ENCODE data around the gene DHRS13. TPM values are rescaled to one million over a fixed set of nuclear protein-coding genes. Genes with fewer than 3 reads are reported as not detected.
"Not testable (repeated sequence)": the region's sequence is repeated elsewhere in the genome, so short reads cannot be mapped to it uniquely, and the experiment has no call there.

DHRS13 gene
- total and polyA plus RNA-seq, 5 experiments from 2014 or later: 17.1 to 47.3 (median 22.8) TPM

DNA sequence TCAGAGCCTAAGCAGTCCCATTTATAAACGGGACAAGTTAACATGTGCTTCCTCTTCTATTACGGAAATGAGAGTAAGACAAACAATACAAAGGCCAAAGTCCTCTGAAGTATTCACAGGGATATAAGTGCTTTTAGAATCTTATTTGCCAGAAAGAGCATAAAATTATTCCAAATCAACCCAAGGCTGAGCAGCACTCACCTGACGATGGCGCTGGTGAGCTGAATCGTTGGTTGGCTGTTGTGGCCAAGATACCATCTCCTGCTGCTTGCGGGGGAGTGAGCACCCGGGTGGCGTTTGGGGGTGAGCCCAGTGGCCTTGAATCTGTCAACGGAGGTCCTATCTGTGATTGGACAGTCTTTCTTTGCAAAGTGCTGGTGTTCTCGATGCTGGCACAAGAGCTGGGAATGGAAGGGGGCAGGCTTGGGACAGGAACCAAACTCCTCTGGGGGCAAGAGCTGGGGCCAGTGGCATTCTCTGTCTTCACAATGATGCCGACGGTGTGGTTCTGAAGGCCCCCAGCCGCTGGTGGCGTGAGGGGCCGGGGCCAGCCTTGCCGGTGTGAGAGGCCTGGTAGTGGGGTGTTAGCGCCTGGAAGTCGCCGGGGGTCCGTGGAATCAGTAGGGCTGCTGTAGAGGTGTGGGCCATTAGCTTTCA lies 9.5 kb upstream of the DHRS13 start:
- peak overlapping the region in 2 of 10 donors; percentile 19 to 29 for H3K4me3 Mint-ChIP-seq
- peaks cover 5 to 95% (median 18%) of the 10 kb centered on the region in 3 donors for H3K36me3 Mint-ChIP-seq
- POLR2A ChIA-PET: interaction anchor here (0.9 to 1.8 kb wide), 3 partner anchors 14 to 193 kb away, joined by 3 to 5 read pairs (median 3); partner anchors contain the start of gene RPL23A
- peaks cover 0 to 9% (median 4%) of the 10 kb centered on the region in 4 donors for H3K4me1 Mint-ChIP-seq
- DNase-seq (peak in 1 of 10 donors; percentile 12), ATAC-seq (no peak)
- H3K27ac Mint-ChIP-seq: peak overlapping the region in 6 of 10 donors; percentile 36 to 79 (median 51)
- H3K9me3 Mint-ChIP-seq: no peaks in the 10 kb centered on the region
- H3K27me3 Mint-ChIP-seq: no peaks in the 10 kb centered on the region

DNA sequence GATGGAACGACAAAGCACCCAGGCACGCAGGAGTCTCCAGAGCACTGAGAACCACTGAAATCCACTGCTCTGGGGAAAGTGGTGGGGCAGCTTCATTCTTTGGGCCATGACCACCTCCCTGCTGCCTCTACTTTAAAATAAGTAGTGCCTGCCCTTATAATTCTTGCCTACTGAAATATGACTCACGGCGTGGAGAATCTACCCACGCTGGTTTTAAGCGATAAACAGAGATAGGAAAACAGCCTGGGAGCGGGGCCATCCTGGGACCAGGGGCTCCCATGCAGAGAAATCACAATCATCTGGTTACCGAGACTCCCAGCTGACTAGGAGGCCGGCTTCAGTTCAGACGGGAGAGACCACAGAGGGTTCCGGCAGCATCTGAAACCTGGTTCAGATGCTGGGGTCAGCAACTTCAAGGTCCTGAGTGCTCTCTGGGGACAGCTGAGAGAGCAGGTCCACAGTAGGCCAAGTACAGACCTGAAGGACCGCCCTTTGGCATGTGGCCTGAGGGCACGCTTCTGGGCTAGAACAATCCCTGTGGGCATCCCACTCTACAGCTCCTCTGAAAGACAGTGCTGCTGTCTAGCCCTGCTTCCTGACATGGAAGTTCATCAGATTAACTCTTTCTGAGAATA lies 8.6 kb upstream of the DHRS13 start:
- no peaks in the 10 kb centered on the region for H3K9me3 Mint-ChIP-seq
- H3K4me3 Mint-ChIP-seq: no peak overlapping the region
- peak overlapping the region in 1 of 10 donors; percentile 27 for H3K27ac Mint-ChIP-seq
- DNase-seq: no peak
- no peaks in the 10 kb centered on the region for H3K27me3 Mint-ChIP-seq
- no peak for ATAC-seq
- peaks cover 0 to 8% (median 5%) of the 10 kb centered on the region in 4 donors for H3K4me1 Mint-ChIP-seq
- peaks cover 5 to 95% (median 18%) of the 10 kb centered on the region in 3 donors for H3K36me3 Mint-ChIP-seq
- POLR2A ChIA-PET: interaction anchor here (0.9 to 3.0 kb wide), 3 partner anchors 15 to 192 kb away, joined by 3 to 9 read pairs (median 5); partner anchors contain the start of genes PHF12 and RPL23A

DNA sequence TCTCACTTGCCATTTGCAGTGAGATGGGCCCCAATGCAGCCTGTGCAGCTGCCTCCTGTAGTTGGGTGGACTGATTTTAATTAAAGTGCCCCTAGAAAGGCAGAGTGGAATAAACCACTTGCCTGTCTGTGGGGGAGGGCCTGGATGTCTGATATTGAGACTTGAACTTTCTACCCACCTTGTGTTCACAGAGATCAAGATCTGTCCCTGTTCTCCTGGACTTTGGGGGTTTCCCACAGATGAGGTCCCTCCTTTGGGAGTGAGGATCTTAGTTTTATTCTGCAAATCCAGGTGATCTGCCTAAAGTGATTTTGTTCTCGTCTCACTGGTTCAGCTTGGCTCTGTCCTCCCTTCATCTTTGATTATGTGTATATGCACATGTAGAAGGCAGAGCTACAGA lies 7.7 kb upstream of the DHRS13 start:
- DNase-seq: peak in 1 of 10 donors; percentile 27
- Mint-ChIP-seq H3K9me3 (no peaks in the 10 kb centered on the region), H3K4me3 (no peak overlapping the region), H3K4me1 (peaks cover 0 to 7% (median 3%) of the 10 kb centered on the region in 4 donors), H3K27ac (peak overlapping the region in 1 of 10 donors; percentile 62), H3K27me3 (no peaks in the 10 kb centered on the region), H3K36me3 (peaks cover 5 to 91% (median 18%) of the 10 kb centered on the region in 3 donors)
- POLR2A ChIA-PET: interaction anchor here (3.0 kb wide), 1 partner anchor 42 kb away, joined by 9 read pairs; the partner anchor contains the start of gene PHF12
- ATAC-seq: no peak

DNA sequence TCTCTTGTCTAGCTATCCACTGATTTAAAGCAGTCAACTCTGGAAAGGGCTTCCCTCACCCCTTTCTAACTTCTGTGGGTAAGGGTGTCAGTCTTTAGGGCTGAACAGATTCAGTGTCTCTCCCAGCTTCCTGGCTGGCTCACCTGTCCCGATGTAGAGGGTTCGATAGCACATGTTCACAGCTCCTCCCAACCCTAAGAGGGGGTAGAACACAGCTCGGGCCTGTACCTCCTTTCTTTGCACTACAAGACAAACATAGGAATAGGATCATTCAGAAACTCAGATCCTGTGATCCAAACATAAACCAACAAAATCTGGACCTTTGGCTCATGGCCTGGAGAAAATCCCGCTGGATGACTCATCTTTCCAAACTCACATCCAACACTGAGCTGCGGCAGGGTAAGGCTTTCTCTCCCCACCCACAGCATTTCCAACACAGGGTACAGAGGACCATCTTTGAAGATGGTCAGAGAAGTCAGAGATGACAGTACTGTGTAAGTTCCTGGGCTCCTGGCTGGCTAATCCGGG lies 5.8 kb upstream of the DHRS13 start:
- H3K4me3 Mint-ChIP-seq: no peak overlapping the region
- no peak for DNase-seq
- POLR2A ChIA-PET: interaction anchor here (1.0 to 3.0 kb wide), 3 partner anchors 44 to 189 kb away, joined by 3 to 9 read pairs (median 3); partner anchors contain the start of genes PHF12 and RPL23A
- no peaks in the 10 kb centered on the region for H3K9me3 Mint-ChIP-seq
- no peaks in the 10 kb centered on the region for H3K27me3 Mint-ChIP-seq
- H3K36me3 Mint-ChIP-seq: peaks cover 0 to 82% (median 9%) of the 10 kb centered on the region in 3 donors
- peak overlapping the region in 2 of 10 donors; percentile 56 to 77 for H3K27ac Mint-ChIP-seq
- H3K4me1 Mint-ChIP-seq: peaks cover 0 to 4% (median 2%) of the 10 kb centered on the region in 4 donors
- no peak for ATAC-seq

DNA sequence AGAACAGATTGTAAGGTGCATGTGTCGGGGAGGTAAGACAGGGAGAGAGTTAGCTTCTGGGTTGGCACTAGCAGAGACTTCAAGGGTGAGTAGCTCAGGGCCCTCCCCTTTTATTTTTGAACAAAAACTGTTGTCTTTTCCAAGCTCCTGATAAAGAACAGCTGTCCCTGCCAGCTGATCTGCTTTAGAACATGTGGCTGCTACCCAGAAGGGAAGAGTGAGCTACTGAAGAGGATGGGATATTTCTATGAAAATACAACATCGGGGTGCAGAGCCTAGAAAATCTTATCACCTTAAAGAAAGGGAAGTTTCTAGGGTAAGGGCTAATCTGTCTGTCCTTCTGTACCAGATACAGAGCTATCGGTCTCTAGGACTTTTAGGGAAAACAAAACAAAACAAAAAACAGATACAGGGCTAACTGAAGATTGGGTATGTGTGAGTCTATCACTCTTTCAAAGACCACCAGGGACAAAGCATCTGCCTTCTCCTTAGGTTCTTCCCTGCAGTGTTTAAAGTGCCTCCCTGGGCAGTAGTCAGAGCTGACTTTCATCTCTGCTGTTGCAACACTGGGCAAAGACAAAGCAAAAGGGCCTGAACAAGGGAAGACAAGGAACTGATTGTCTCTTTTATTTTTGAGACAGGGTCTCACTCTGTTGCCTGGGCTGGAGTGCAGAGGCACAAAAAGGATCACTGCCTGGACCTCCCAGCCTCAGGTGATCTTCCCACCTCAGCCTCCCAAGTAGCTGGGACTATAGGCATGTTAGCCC lies 5.0 kb upstream of the DHRS13 start:
- Mint-ChIP-seq H3K27me3 (no peaks in the 10 kb centered on the region), H3K27ac (peak overlapping the region in 5 of 10 donors; percentile 47 to 87 (median 59)), H3K4me1 (peaks cover 3 to 9% (median 5%) of the 10 kb centered on the region in 4 donors), H3K4me3 (no peak overlapping the region), H3K9me3 (no peaks in the 10 kb centered on the region), H3K36me3 (peaks cover 0 to 74% (median 7%) of the 10 kb centered on the region in 3 donors)
- POLR2A ChIA-PET: interaction anchor here (0.6 to 1.3 kb wide), 6 partner anchors 11 to 196 kb away, joined by 3 to 4 read pairs (median 3); partner anchors contain the start of genes PROCA1 and RPL23A
- DNase-seq (no peak), ATAC-seq (no peak)

DNA sequence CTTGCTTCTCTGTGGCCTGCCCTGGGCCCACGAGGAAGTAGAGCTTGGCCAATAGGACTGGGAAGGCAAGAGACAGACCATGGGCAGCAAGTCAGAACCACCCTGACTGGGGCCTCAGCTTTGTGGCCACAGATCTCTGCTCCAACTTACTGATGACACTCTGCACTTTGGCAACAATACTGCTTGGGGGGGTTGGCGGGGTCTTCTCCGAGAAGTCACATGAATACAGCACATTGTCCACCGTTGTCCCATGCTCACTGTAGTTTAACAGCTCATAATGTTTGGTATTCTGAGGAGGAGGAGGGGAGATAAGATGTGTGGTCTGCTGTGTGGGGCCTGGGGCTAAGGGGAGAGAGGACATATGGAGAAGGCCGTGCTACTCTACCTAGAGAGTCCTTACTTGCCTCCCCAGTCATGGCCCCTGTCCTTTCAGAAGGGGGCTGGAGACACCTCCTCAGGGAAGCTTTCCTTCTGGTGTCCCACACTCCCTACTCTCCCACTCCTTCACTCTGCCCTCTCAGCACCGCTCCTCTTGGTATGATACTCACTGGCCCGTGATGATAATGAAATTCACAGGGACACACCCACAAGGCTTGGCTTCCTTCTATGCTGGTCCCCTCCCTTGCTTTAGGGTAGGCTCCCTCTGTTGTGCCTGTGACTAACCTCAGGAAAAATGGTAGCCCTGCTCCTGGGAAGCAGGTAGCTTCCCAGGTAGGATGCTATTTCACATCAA lies 4.0 kb upstream of the DHRS13 start:
- H3K27me3 Mint-ChIP-seq: no peaks in the 10 kb centered on the region
- H3K9me3 Mint-ChIP-seq: no peaks in the 10 kb centered on the region
- peak in 1 of 10 donors; percentile 34 for DNase-seq
- no peak for ATAC-seq
- POLR2A ChIA-PET: interaction anchor here (0.7 to 1.1 kb wide), 3 partner anchors 9 to 14 kb away, joined by 3 to 4 read pairs (median 3); no protein-coding TSS in a partner anchor
- H3K36me3 Mint-ChIP-seq: peaks cover 0 to 64% (median 5%) of the 10 kb centered on the region in 3 donors
- H3K27ac Mint-ChIP-seq: peak overlapping the region in 8 of 10 donors; percentile 48 to 87 (median 62)
- H3K4me1 Mint-ChIP-seq: peaks cover 7 to 14% (median 11%) of the 10 kb centered on the region in 4 donors
- no peak overlapping the region for H3K4me3 Mint-ChIP-seq

DNA sequence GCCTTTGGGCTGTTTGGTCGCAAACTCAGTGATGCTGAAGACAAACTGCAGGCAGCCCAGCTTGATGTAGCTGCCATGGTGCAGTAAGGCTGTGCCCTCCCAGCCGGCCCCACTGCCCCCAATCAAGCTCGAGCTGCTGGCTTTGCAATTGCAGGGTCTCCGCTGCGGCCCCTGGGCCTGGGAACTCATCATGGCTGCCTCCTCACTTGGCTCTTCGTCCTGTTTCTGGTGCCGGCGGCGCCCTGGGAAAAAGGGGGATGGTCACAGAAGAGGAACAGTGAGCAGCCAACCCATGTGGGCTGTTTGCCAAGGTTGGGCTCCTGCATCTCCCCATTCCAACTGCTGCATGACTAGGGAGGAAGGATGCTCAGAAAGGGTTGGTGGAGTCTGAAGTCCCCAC lies 3.4 kb upstream of the DHRS13 start:
- peak overlapping the region in 1 of 10 donors; percentile 29 for H3K4me3 Mint-ChIP-seq
- no peaks in the 10 kb centered on the region for H3K27me3 Mint-ChIP-seq
- H3K36me3 Mint-ChIP-seq: peaks cover 0 to 58% (median 5%) of the 10 kb centered on the region in 3 donors
- DNase-seq (peak in 1 of 10 donors; percentile 52), ATAC-seq (no peak)
- peak overlapping the region in 5 of 10 donors; percentile 22 to 80 (median 51) for H3K27ac Mint-ChIP-seq
- POLR2A ChIA-PET: interaction anchor here (0.7 kb wide), 1 partner anchor 10 kb away, joined by 3 read pairs; no protein-coding TSS in a partner anchor
- no peaks in the 10 kb centered on the region for H3K9me3 Mint-ChIP-seq
- H3K4me1 Mint-ChIP-seq: peaks cover 10 to 19% (median 17%) of the 10 kb centered on the region in 4 donors

DNA sequence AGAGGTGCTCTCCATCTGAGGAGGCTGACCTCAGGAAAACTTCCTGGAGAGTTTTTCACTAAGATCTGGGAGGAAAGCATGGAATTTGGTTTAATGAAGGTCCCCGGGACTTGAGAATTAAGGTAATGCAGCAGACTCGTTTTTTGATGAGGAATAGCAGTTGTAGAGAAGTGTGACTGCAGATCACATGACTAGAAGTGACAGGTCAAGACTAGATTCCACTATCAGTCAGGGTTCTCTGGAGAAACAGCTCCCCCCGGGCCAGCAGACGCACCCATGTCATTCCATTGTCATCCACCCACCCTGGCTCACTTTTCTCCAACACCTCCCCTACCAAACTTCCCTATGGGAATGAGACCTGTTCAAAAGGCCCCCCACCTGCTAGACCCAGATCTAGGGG lies 1.9 kb upstream of the DHRS13 start:
- ATAC-seq: no peak
- POLR2A ChIA-PET: interaction anchor here (0.6 kb wide), 1 partner anchor 62 kb away, joined by 4 read pairs; no protein-coding TSS in a partner anchor
- Mint-ChIP-seq H3K27me3 (no peaks in the 10 kb centered on the region), H3K27ac (peak overlapping the region in 8 of 10 donors; percentile 6 to 90 (median 72)), H3K9me3 (no peaks in the 10 kb centered on the region), H3K36me3 (peaks cover 0 to 43% (median 2%) of the 10 kb centered on the region in 3 donors), H3K4me3 (peak overlapping the region in 1 of 10 donors; percentile 28), H3K4me1 (peaks cover 17 to 27% (median 26%) of the 10 kb centered on the region in 4 donors)
- no peak for DNase-seq

DNA sequence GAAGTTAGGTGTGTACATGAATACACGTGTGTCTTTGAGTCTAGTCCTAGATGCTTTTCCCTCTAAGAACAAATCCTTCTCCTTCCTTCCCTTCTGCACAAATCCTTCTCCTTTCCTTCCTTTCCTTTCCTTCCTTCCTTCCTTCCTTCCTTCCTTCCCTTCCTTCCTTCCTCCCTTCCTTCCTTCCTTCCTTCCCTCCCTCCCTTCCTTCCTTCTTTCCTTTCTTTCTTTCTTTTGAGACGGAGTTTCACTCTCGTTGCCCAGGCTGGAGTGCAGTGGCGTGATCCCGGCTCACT lies 615 bp upstream of the DHRS13 start:
- H3K36me3 Mint-ChIP-seq: peaks cover 0 to 32% (median 0%) of the 10 kb centered on the region in 3 donors
- H3K27me3 Mint-ChIP-seq, H3K9me3 Mint-ChIP-seq, DNase-seq, ATAC-seq: not testable (repeated sequence)
- H3K27ac Mint-ChIP-seq: peak overlapping the region; percentile 74 to 95 (median 85)
- peaks cover 20 to 38% (median 35%) of the 10 kb centered on the region in 4 donors for H3K4me1 Mint-ChIP-seq
- peak overlapping the region in 9 of 10 donors; percentile 56 to 90 (median 75) for H3K4me3 Mint-ChIP-seq
- POLR2A ChIA-PET: interaction anchor here (1.2 to 3.1 kb wide), 3 partner anchors 10 to 140 kb away, joined by 3 to 27 read pairs (median 24); no protein-coding TSS in a partner anchor

DNA sequence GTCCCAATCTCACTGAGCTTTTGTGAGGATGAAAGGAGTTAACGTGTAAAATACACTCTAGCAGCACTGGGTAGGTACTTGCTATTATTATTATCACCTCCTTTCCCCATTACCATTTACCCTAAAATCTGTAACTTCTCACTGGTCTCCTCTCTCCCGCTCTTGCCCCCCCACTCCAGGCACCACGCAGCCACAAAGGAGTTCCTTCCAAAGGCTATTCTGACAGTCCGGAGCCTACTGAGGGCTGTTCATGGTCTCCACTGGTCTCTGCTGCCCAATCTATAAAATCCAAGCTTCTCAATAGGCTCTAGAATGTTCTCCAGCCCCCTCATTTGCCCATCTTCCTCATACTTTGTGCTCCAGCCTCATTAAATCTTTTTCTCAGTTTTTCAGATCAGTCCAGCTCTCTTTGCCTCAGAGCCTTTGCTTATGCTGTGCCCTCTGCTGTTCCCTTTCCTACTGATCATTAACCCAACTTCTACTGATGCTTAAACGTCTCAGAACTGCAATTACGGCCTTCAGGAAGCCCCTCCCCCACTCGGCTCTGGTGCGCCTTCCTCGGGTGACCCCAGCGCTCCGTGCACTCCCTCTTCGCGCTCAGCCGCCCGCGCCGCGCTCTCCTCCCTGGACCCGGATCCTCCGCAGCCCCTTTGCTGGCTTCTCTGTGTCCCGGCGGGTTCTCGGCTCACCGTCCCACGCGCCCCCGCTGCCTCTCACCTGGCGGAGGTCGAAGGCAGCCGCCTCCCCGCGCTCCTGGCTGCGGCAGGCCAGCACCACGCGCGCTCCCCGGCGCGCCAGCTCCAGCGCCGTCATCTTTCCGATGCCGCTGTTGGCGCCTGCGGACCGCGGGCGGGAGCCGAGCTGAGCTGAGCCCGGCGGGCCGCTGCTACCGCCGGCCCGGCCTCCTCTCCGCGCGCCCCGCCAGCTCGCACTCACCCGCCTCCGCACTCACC lies 737 bp downstream of the DHRS13 start:
- POLR2A ChIA-PET: interaction anchor here (0.9 to 3.1 kb wide), 14 partner anchors 9 to 545 kb away, joined by 3 to 27 read pairs (median 6); partner anchors contain the start of genes FAM222B, PHF12, POLDIP2 and RPL23A
- H3K4me1 Mint-ChIP-seq: peaks cover 28 to 45% (median 44%) of the 10 kb centered on the region in 4 donors
- H3K9me3 Mint-ChIP-seq: no peaks in the 10 kb centered on the region
- peak overlapping the region; percentile 83 to 97 (median 90) for H3K27ac Mint-ChIP-seq
- H3K4me3 Mint-ChIP-seq: peak overlapping the region; percentile 82 to 95 (median 90)
- peaks cover 0 to 22% (median 0%) of the 10 kb centered on the region in 3 donors for H3K36me3 Mint-ChIP-seq
- peak; percentile 40 to 41 for ATAC-seq
- no peaks in the 10 kb centered on the region for H3K27me3 Mint-ChIP-seq
- peak in 4 of 10 donors; percentile 6 to 73 (median 30) for DNase-seq

Measured in naive thymus-derived CD8-positive, alpha-beta T cell (primary cell).